GM23248 (cell line): ENCODE results near the gene CD300A.

Experiments
- EZH2 ChIP-seq: fragments of 200-600 bp; sonication (generic); IDR thresholded peaks from 2 replicates; pipeline ENCODE4 v1.6.1; 2018; ENCODE audit warnings: antibody characterized with exemption, mild to moderate bottlenecking; ENCODE audit not compliant: insufficient read depth, poor library complexity, severe bottlenecking
- EZH2phosphoT487 ChIP-seq: fragments of 200-600 bp; sonication (generic); IDR thresholded peaks from 2 replicates; pipeline ENCODE4 v1.6.1; 2018; ENCODE audit warnings: antibody characterized with exemption, moderate library complexity, mild to moderate bottlenecking, low read depth; ENCODE audit not compliant: insufficient read depth

- no peak for TF ChIP-seq EZH2phosphoT487
- TF ChIP-seq EZH2 = no peak
Measured at GRCh38 chr17:74455821-74456220, 10.6 kb upstream of the CD300A start.
